Colonic mucosa (tissue), 4 donors: ENCODE measurements around the gene NAT16. TPM values are rescaled to one million over a fixed set of nuclear protein-coding genes. Genes with fewer than 3 reads are reported as not detected.

Source experiments
- DNase-seq: peaks from one replicate; pipeline ENCODE4 v3.0.0-alpha.2; 2020
- H3K27ac ChIP-seq: fragments of 200-600 bp; one replicate; pipeline ENCODE4 v1.8.0; 2021
- H3K27me3 ChIP-seq: fragments of 200-600 bp; one replicate; pipeline ENCODE4 v1.8.0; 2021
- H3K36me3 ChIP-seq: fragments of 200-600 bp; one replicate; pipeline ENCODE4 v1.8.0; 2021
- H3K4me1 ChIP-seq: fragments of 200-600 bp; one replicate; pipeline ENCODE4 v1.8.0; 2021; ENCODE audit warnings: mild to moderate bottlenecking
- H3K4me3 ChIP-seq: fragments of 200-600 bp; one replicate; pipeline ENCODE4 v1.8.0; 2021
- H3K9ac ChIP-seq, 2 donors: one replicate each; pipeline ENCODE4 v1.7.0; 2013; ENCODE audit warnings: control low read depth in 2 of 2, low read depth in 2 of 2, low read length in 2 of 2
- H3K9me3 ChIP-seq: fragments of 200-600 bp; one replicate; pipeline ENCODE4 v1.8.0; 2021
- CTCF ChIP-seq: fragments of 200-600 bp; IDR thresholded peaks from one replicate; pipeline ENCODE4 v1.8.0; 2022; ENCODE audit warnings: antibody characterized with exemption, mild to moderate bottlenecking
- intact Hi-C: fragments of 100-400 bp; cut with DNase I; formaldehyde crosslinking; loops from one replicate; pipeline ENCODE4 v1.14.1; 2022
- total RNA-seq, 2 donors: library from RNA; stranded (reverse); fragmentation: NEBNext Ultra II Directional in 1 of 2; extraction: Animal tissue kit (Norgen Biotek cat#: 25700) in 1 of 2; gene quantifications; one replicate each; pipeline ENCODE4 v1.2.1, GENCODE V29; 2021
- donor health status: healthy.
- donor health status: DM: no; HTN: no; CAD: no.
- donor health status: DM: no; HTN: no; CAD: no.

The NAT16 gene
- total RNA-seq, result not detected

- no peaks in the 10 kb centered on the region for H3K9me3 ChIP-seq
- H3K27ac ChIP-seq, result no peak within 1 kb of the TSS
- peaks cover 41% of the 10 kb centered on the region for H3K27me3 ChIP-seq
- intact Hi-C loops, result no loop called here
- no peak for DNase-seq
- no peaks in the 10 kb centered on the region for H3K36me3 ChIP-seq
- no peak within 1 kb of the TSS for H3K4me3 ChIP-seq
- no peak within 1 kb of the TSS for H3K9ac ChIP-seq
- no peak for TF ChIP-seq CTCF
- peaks cover 4% of the 10 kb centered on the region for H3K4me1 ChIP-seq
Measured at GRCh38 chr7:101180130-101180755, at the start of gene NAT16. Gene NAT16 (minus strand): TSS chr7:101180293. CDS start chr7:101174807, 5,486 bp downstream.

GRCh38 chr7:101226721-101227120 lies 46.6 kb upstream of the NAT16 start:
- Histone ChIP-seq H3K27me3 (no peaks in the 10 kb centered on the region), H3K36me3 (peaks cover 11% of the 10 kb centered on the region), H3K9ac (no peak overlapping the region), H3K27ac (no peak overlapping the region), H3K4me1 (no peaks in the 10 kb centered on the region), H3K4me3 (no peak overlapping the region), H3K9me3 (no peaks in the 10 kb centered on the region)
- DNase-seq, result no peak
- TF ChIP-seq CTCF, result no peak
- intact Hi-C loops, result no loop called here

GRCh38 chr7:101225650-101226049 lies 45.6 kb upstream of the NAT16 start:
- no peaks in the 10 kb centered on the region for H3K27me3 ChIP-seq
- DNase-seq, result no peak
- peaks cover 11% of the 10 kb centered on the region for H3K36me3 ChIP-seq
- H3K4me3 ChIP-seq, result no peak overlapping the region
- no peaks in the 10 kb centered on the region for H3K9me3 ChIP-seq
- H3K9ac ChIP-seq, result no peak overlapping the region
- intact Hi-C loops, result no loop called here
- H3K27ac ChIP-seq, result no peak overlapping the region
- H3K4me1 ChIP-seq, result no peaks in the 10 kb centered on the region
- TF ChIP-seq CTCF, result no peak

GRCh38 chr7:101223528-101223927 lies 43.4 kb upstream of the NAT16 start:
- no peak overlapping the region for H3K4me3 ChIP-seq
- intact Hi-C loops, result no loop called here
- no peaks in the 10 kb centered on the region for H3K4me1 ChIP-seq
- H3K9me3 ChIP-seq, result no peaks in the 10 kb centered on the region
- TF ChIP-seq CTCF, result no peak
- DNase-seq, result no peak
- no peaks in the 10 kb centered on the region for H3K27me3 ChIP-seq
- H3K9ac ChIP-seq, result no peak overlapping the region
- no peak overlapping the region for H3K27ac ChIP-seq
- H3K36me3 ChIP-seq, result peaks cover 11% of the 10 kb centered on the region

GRCh38 chr7:101222275-101222830 lies 42.3 kb upstream of the NAT16 start:
- Histone ChIP-seq H3K9ac (no peak overlapping the region), H3K36me3 (peaks cover 11% of the 10 kb centered on the region), H3K27me3 (no peaks in the 10 kb centered on the region), H3K4me1 (no peaks in the 10 kb centered on the region), H3K27ac (no peak overlapping the region), H3K4me3 (no peak overlapping the region), H3K9me3 (no peaks in the 10 kb centered on the region)
- intact Hi-C loops, result no loop called here
- no peak for DNase-seq
- TF ChIP-seq CTCF, result no peak
